GM12878 (cell line): Measurements from ENCODE around the gene DNAH17. TPM values are rescaled to one million over a fixed set of nuclear protein-coding genes. Genes with fewer than 3 reads are reported as not detected.

Experiments
- ATAC-seq: fragments of 200-7000 bp; cut with Tn5 transposase; 3 replicates; pipeline ENCODE4 v1.9.1; 2020; ENCODE audit warnings: mild to moderate bottlenecking, moderate library complexity
- BruUV-seq: library from RNA; stranded (reverse); fragments of 400-500 nt; replicated peaks from 2 replicates; lab custom pipeline; 2021; lab: Mats Ljungman, UMichigan
- CTCF ChIA-PET: fragments of 300-600 bp; sonication (Branson Sonifier 250); formaldehyde crosslinking; extraction: SDS; loops from one replicate; lab custom pipeline; 2021; ENCODE audit warnings: inconsistent platforms; lab: Yijun Ruan, JAX
- POLR2A ChIA-PET: fragments of 350-600 bp; formaldehyde crosslinking; extraction: SDS; loops from one replicate; lab custom pipeline; 2021; ENCODE audit warnings: inconsistent platforms; lab: Charles Lee
- RAD21 ChIA-PET: fragments of 300-600 bp; sonication (Branson Sonifier 250); formaldehyde crosslinking; loops from one replicate; lab custom pipeline; 2023; ENCODE audit warnings: antibody characterized with exemption; ENCODE audit not compliant: unreplicated experiment; lab: Charles Lee
- SMC1A ChIA-PET: fragments of 300-600 bp; sonication (Branson Sonifier 250); formaldehyde crosslinking; loops from one replicate; lab custom pipeline; 2023; ENCODE audit not compliant: unreplicated experiment, uncharacterized antibody; lab: Charles Lee
- DNase-seq: peaks from one replicate; pipeline ENCODE4 v3.0.0-alpha.2; 2011; ENCODE audit warnings: low read depth, low spot score
- FAIRE-seq: peaks from 3 replicates; lab custom pipeline; 2011; peaks lifted over from hg19 to GRCh38; lab: Jason Lieb, UNC
- H2AFZ ChIP-seq: 2 replicates; pipeline ENCODE4 v1.6.0; 2011; ENCODE audit warnings: low read depth, low read length, control low read depth; ENCODE audit not compliant: control insufficient read depth
- H3K27ac ChIP-seq: 2 replicates; pipeline ENCODE4 v1.5.1; 2011; ENCODE audit warnings: control low read depth; ENCODE audit not compliant: control insufficient read depth, insufficient read depth
- H3K27me3 ChIP-seq, 2 experiments: replicated peaks in 1 of 2; 2 replicates each; pipeline versions ENCODE4 v1.6.0 to v1.6.1; 2011; ENCODE audit warnings: low read length in 1 of 2; ENCODE audit not compliant: control insufficient read depth in 2 of 2, insufficient read depth in 2 of 2
- H3K36me3 ChIP-seq, 2 experiments: 2 replicates each; pipeline ENCODE4 v1.5.1; 2011; ENCODE audit warnings: low read length in 1 of 2; ENCODE audit not compliant: control insufficient read depth in 2 of 2, insufficient read depth in 2 of 2
- H3K4me1 ChIP-seq: 2 replicates; pipeline ENCODE4 v1.6.1; 2011; ENCODE audit warnings: mild to moderate bottlenecking, low read length, moderate library complexity, mixed read lengths; ENCODE audit not compliant: control insufficient read depth, insufficient read depth
- H3K4me2 ChIP-seq: 2 replicates; pipeline ENCODE4 v1.6.0; 2011; ENCODE audit warnings: control low read depth; ENCODE audit not compliant: control insufficient read depth, insufficient read depth
- H3K4me3 ChIP-seq: fragments of 200-600 bp; sonication (generic); 2 replicates; pipeline ENCODE4 v1.5.1; 2016
- H3K79me2 ChIP-seq: 2 replicates; pipeline ENCODE4 v1.6.0; 2011; ENCODE audit warnings: low read length; ENCODE audit not compliant: control insufficient read depth, insufficient read depth
- H3K9ac ChIP-seq: 2 replicates; pipeline ENCODE4 v1.8.0; 2011; ENCODE audit warnings: low read length, control low read depth, mixed read lengths; ENCODE audit not compliant: control insufficient read depth, insufficient read depth
- H3K9me3 ChIP-seq: replicated peaks from 3 replicates; pipeline ENCODE4 v1.5.1; 2011; ENCODE audit warnings: mild to moderate bottlenecking, low read length; ENCODE audit not compliant: control insufficient read depth, insufficient read depth
- H4K20me1 ChIP-seq: 2 replicates; pipeline ENCODE4 v1.6.0; 2011; ENCODE audit not compliant: control insufficient read depth, insufficient read depth
- CTCF ChIP-seq, 3 experiments: IDR thresholded peaks in 2 of 3; conservative IDR thresholded peaks in 1 of 3; 2 replicates each; pipeline ENCODE4 v1.5.1; 2011; ENCODE audit warnings: low read depth in 3 of 3, low read length in 3 of 3, mild to moderate bottlenecking in 3 of 3, control low read depth in 2 of 3, moderate library complexity in 2 of 3, inconsistent platforms in 1 of 3, mixed read lengths in 1 of 3; ENCODE audit not compliant: control insufficient read depth in 2 of 3, insufficient read depth in 1 of 3; ENCODE audit errors: extremely low read depth in 1 of 3
- ELK1 ChIP-seq: IDR thresholded peaks from 2 replicates; pipeline ENCODE4 v1.6.1; 2012; ENCODE audit warnings: low read depth, low read length, improper control_type of control experiment
- IRF3 ChIP-seq: fragments of 450-650 bp; IDR thresholded peaks from 2 replicates; pipeline ENCODE4 v1.6.1; 2014; ENCODE audit warnings: mild to moderate bottlenecking
- JUNB ChIP-seq: IDR thresholded peaks from 2 replicates; pipeline ENCODE4 v1.6.1; 2016; ENCODE audit warnings: antibody characterized with exemption, mild to moderate bottlenecking
- PML ChIP-seq: IDR thresholded peaks from 2 replicates; pipeline ENCODE4 v1.6.1; 2012; ENCODE audit warnings: low read length, inconsistent platforms
- SUPT20H ChIP-seq: IDR thresholded peaks from 2 replicates; pipeline ENCODE4 v1.6.1; 2011; ENCODE audit warnings: low read depth, mild to moderate bottlenecking, low read length, moderate library complexity, borderline replicate concordance; ENCODE audit not compliant: control insufficient read depth
- WGBS: methylation state at CpG from one replicate; pipeline ENCODE4 v1.1.6; 2016; ENCODE audit warnings: low lambda C conversion rate; ENCODE audit not compliant: insufficient replicate concordance, insufficient coverage; ENCODE audit errors: missing lambda C conversion rate; 5-methylcytosine and 5-hydroxymethylcytosine counted together
- in situ Hi-C: fragments of 300-500 bp; cut with MboI; formaldehyde crosslinking; loops from 9 replicates; pipeline ENCODE4 v1.14.3; 2018; ENCODE audit warnings: mixed read lengths
- intact Hi-C: fragments of 100-400 bp; cut with micrococcal nuclease; formaldehyde crosslinking; loops from one replicate; pipeline ENCODE4 v1.14.2; 2022; ENCODE audit not compliant: unreplicated experiment
- polyA plus RNA-seq, 11 experiments: library from polyadenylated mRNA; depleted of rRNA in 4 of 11; unstranded in 6 of 11; stranded (reverse) in 5 of 11; fragments of >200 nt; fragmentation: Nextera tagmentation in 4 of 11; fragmentation: Illumina TruSeq in 1 of 11; extraction: Ambion mirVana in 4 of 11; extraction: Trizol in 1 of 11; gene quantifications; 1 replicate in 1 of 11; 2 replicates in 10 of 11; pipeline versions ENCODE4 v1.2.1 to v1.2.3, GENCODE V29; 2011 to 2016; ENCODE audit warnings: inconsistent platforms in 2 of 11, missing spikeins in 2 of 11, low read depth in 1 of 11
- total RNA-seq, 4 experiments: library from RNA; depleted of rRNA in 3 of 4; stranded (reverse); fragments of >200 nt in 3 of 4; fragmentation: Illumina TruSeq in 1 of 4; extraction: Trizol in 1 of 4; gene quantifications; 2 replicates each; pipeline versions ENCODE4 v1.2.1 to v1.2.3, GENCODE V29; 2013 to 2021

DNAH17 gene
- total and polyA plus RNA-seq, 10 of the 15 experiments (the other 5 are each of a cell fraction or from before 2014, with no cell fraction given): 0.16 to 2.9 (median 0.56) TPM

- peaks cover 6% of the 10 kb centered on the region for H3K79me2 ChIP-seq
- no peaks in the 10 kb centered on the region for H3K9me3 ChIP-seq
- intact Hi-C loops (no loop called here), in situ Hi-C loops (no loop called here)
- no peak for FAIRE-seq
- no peaks in the 10 kb centered on the region for H3K4me1 ChIP-seq
- TF ChIP-seq PML (no peak), SUPT20H (no peak), ELK1 (no peak), JUNB (no peak)
- no peak overlapping the region for H3K4me2 ChIP-seq
- H3K27ac ChIP-seq: no peak overlapping the region
- no peak for DNase-seq
- H3K36me3 ChIP-seq: peaks cover 40 to 47% of the 10 kb centered on the region in 2 experiments
- SMC1A ChIA-PET: no interaction called here
- RAD21 ChIA-PET: no interaction called here
- POLR2A ChIA-PET: no interaction called here
- H4K20me1 ChIP-seq: no peaks in the 10 kb centered on the region; the same call in 1 of the 2 replicates
- H3K9ac ChIP-seq: no peak overlapping the region
- BruUV-seq: no TSS peak
- 83% methylated on average over 3 of the region's 3 CpGs for WGBS
- CTCF ChIA-PET: interaction anchor here (1.2 kb wide), 1 partner anchor 15 kb away, joined by 3 read pairs; no protein-coding TSS in a partner anchor
- no peak overlapping the region for H3K4me3 ChIP-seq
- ATAC-seq: no peak
- no peaks in the 10 kb centered on the region for H3K27me3 ChIP-seq
- no peak overlapping the region for H2AFZ ChIP-seq
Observed at GRCh38 chr17:78398390-78398789, 178.8 kb downstream of the DNAH17 start.

GRCh38 chr17:78397681-78398101, 179.5 kb downstream of the DNAH17 start:
- Histone ChIP-seq H3K36me3 (peaks cover 37 to 46% of the 10 kb centered on the region in 2 experiments), H3K9ac (no peak overlapping the region), H3K4me2 (no peak overlapping the region), H3K79me2 (peaks cover 6% of the 10 kb centered on the region), H3K9me3 (no peaks in the 10 kb centered on the region), H3K27me3 (no peaks in the 10 kb centered on the region), H3K4me3 (no peak overlapping the region), H4K20me1 (no peaks in the 10 kb centered on the region; the same call in 1 of the 2 replicates), H2AFZ (no peak overlapping the region), H3K27ac (no peak overlapping the region), H3K4me1 (no peaks in the 10 kb centered on the region; the same call in 1 of the 2 replicates)
- WGBS: 88% methylated on average over 13 of the region's 13 CpGs
- no peak for ATAC-seq
- in situ Hi-C loops: no loop called here
- no peak for FAIRE-seq
- no TSS peak for BruUV-seq
- CTCF ChIA-PET: interaction anchor here (1.2 to 1.6 kb wide), 2 partner anchors 15 to 35 kb away, joined by 3 to 4 read pairs; no protein-coding TSS in a partner anchor
- TF ChIP-seq IRF3 (no peak), CTCF (IDR thresholded peaks at IDR 0.05 in 2 of 3, conservative IDR thresholded peaks at IDR 0.05 in 1 of 3; ENCODE audit: control insufficient read depth in 2 of 3, extremely low read depth in 1 of 3, insufficient read depth in 1 of 3, low read depth in 3 of 3, low read length in 3 of 3) (no peak)
- SMC1A ChIA-PET: no interaction called here
- RAD21 ChIA-PET: no interaction called here
- POLR2A ChIA-PET: no interaction called here
- DNase-seq: no peak
- intact Hi-C loops: no loop called here
